Astrocyte (in vitro differentiated cells and primary cell): Measurements from ENCODE around the gene ZNF786. TPM values are rescaled to one million over a fixed set of nuclear protein-coding genes. Genes with fewer than 3 reads are reported as not detected.

Experiments
- DNase-seq: peaks from one replicate; pipeline ENCODE4 v3.0.0-alpha.2; 2010; ENCODE audit warnings: low read depth
- FAIRE-seq: peaks from 2 replicates; lab custom pipeline; 2011; peaks lifted over from hg19 to GRCh38; lab: Jason Lieb, UNC
- H2AFZ ChIP-seq: 2 replicates; pipeline ENCODE4 v1.6.0; 2012; ENCODE audit warnings: low read depth, low read length, inconsistent platforms
- H3K27ac ChIP-seq: 2 replicates; pipeline ENCODE4 v1.5.1; 2011; ENCODE audit warnings: low read depth, low read length, inconsistent platforms
- H3K27me3 ChIP-seq: 2 replicates; pipeline ENCODE4 v1.6.0; 2011; ENCODE audit warnings: low read length, inconsistent platforms; ENCODE audit not compliant: insufficient read depth
- H3K36me3 ChIP-seq: 2 replicates; pipeline ENCODE4 v1.5.1; 2011; ENCODE audit warnings: low read length, inconsistent platforms; ENCODE audit not compliant: insufficient read depth
- H3K4me1 ChIP-seq: 2 replicates; pipeline ENCODE4 v1.5.1; 2011; ENCODE audit warnings: low read length, inconsistent platforms; ENCODE audit not compliant: insufficient read depth
- H3K4me2 ChIP-seq: 2 replicates; pipeline ENCODE4 v1.6.0; 2012; ENCODE audit warnings: low read length, inconsistent platforms
- H3K4me3 ChIP-seq: 2 replicates; pipeline ENCODE4 v1.5.1; 2011; ENCODE audit warnings: low read depth, mild to moderate bottlenecking, low read length, inconsistent platforms; ENCODE audit not compliant: insufficient read depth
- H3K79me2 ChIP-seq: 2 replicates; pipeline ENCODE4 v1.6.0; 2012; ENCODE audit warnings: mild to moderate bottlenecking, low read length, inconsistent platforms; ENCODE audit not compliant: insufficient read depth
- H3K9ac ChIP-seq: 2 replicates; pipeline ENCODE4 v1.6.0; 2012; ENCODE audit warnings: mild to moderate bottlenecking, low read length, inconsistent platforms
- H3K9me3 ChIP-seq: 2 replicates; pipeline ENCODE4 v1.5.1; 2012; ENCODE audit warnings: low read depth, mild to moderate bottlenecking, low read length, inconsistent platforms; ENCODE audit not compliant: insufficient read depth
- H4K20me1 ChIP-seq: 2 replicates; pipeline ENCODE4 v1.6.0; 2012; ENCODE audit warnings: low read length, inconsistent platforms; ENCODE audit not compliant: insufficient read depth
- H3K27ac Mint-ChIP-seq: one replicate; pipeline ENCODE4 v1.8.0; 2021; ENCODE audit warnings: mild to moderate bottlenecking, mixed read lengths; ENCODE audit not compliant: unreplicated experiment
- H3K27me3 Mint-ChIP-seq: one replicate; pipeline ENCODE4 v1.8.0; 2021; ENCODE audit warnings: low read depth, mixed read lengths; ENCODE audit not compliant: unreplicated experiment
- H3K36me3 Mint-ChIP-seq: one replicate; pipeline ENCODE4 v1.8.0; 2021; ENCODE audit warnings: low read depth, mixed read lengths; ENCODE audit not compliant: unreplicated experiment
- H3K4me1 Mint-ChIP-seq: one replicate; pipeline ENCODE4 v1.8.0; 2021; ENCODE audit warnings: low read depth, mixed read lengths; ENCODE audit not compliant: unreplicated experiment
- H3K4me3 Mint-ChIP-seq: one replicate; pipeline ENCODE4 v1.8.0; 2021; ENCODE audit warnings: mild to moderate bottlenecking, moderate library complexity, mixed read lengths; ENCODE audit not compliant: unreplicated experiment
- H3K9me3 Mint-ChIP-seq: one replicate; pipeline ENCODE4 v1.8.0; 2021; ENCODE audit warnings: mild to moderate bottlenecking, mixed read lengths; ENCODE audit not compliant: unreplicated experiment
- EZH2 ChIP-seq: IDR thresholded peaks from 2 replicates; pipeline ENCODE4 v1.6.1; 2012; ENCODE audit warnings: mild to moderate bottlenecking, low read length, inconsistent platforms; ENCODE audit not compliant: insufficient read depth
- total RNA-seq: library from RNA; stranded (reverse); gene quantifications from 2 replicates; pipeline ENCODE4 v1.2.1, GENCODE V29; 2021
- TF ChIP-seq, protein P1 (sequence below): IDR thresholded peaks from 2 replicates; pipeline ENCODE4 v1.5.1; 2011; ENCODE audit warnings: low read depth, mild to moderate bottlenecking, inconsistent platforms, low read length, moderate library complexity; ENCODE audit not compliant: insufficient read depth

ZNF786 gene
- total RNA-seq, 1 donor from 2014 or later, result 9.9 TPM

DNA sequence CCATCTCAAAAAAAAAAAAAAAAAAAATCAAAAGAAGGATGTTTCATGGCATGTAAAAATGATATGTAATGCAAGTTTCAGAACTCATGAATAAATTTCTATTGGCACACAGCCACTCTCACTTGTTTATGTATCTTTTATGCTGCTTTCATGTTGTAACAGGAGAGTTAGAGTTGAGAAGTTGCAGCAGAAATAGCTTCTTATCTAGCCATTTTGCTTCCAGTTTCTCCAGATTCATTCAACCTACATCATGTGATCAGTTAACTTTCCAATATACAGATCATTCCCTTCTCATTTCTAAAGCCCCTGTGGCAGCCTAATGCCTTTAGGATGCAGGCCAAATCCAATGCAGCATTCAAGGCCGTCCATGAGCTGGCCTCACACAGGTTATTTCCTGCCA is 30.4 kb downstream of the ZNF786 start:
- no peaks in the 10 kb centered on the region for H3K36me3 Mint-ChIP-seq
- no peak for TF ChIP-seq EZH2
- TF ChIP-seq, protein P1, sequence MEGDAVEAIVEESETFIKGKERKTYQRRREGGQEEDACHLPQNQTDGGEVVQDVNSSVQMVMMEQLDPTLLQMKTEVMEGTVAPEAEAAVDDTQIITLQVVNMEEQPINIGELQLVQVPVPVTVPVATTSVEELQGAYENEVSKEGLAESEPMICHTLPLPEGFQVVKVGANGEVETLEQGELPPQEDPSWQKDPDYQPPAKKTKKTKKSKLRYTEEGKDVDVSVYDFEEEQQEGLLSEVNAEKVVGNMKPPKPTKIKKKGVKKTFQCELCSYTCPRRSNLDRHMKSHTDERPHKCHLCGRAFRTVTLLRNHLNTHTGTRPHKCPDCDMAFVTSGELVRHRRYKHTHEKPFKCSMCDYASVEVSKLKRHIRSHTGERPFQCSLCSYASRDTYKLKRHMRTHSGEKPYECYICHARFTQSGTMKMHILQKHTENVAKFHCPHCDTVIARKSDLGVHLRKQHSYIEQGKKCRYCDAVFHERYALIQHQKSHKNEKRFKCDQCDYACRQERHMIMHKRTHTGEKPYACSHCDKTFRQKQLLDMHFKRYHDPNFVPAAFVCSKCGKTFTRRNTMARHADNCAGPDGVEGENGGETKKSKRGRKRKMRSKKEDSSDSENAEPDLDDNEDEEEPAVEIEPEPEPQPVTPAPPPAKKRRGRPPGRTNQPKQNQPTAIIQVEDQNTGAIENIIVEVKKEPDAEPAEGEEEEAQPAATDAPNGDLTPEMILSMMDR, result no peak
- H3K27me3 ChIP-seq, result no peaks in the 10 kb centered on the region
- H3K27ac ChIP-seq, result no peak overlapping the region
- no peaks in the 10 kb centered on the region for H3K27me3 Mint-ChIP-seq
- no peak overlapping the region for H3K4me2 ChIP-seq
- no peak overlapping the region for H3K4me3 Mint-ChIP-seq
- no peak overlapping the region for H3K27ac Mint-ChIP-seq
- H2AFZ ChIP-seq, result no peak overlapping the region
- peaks cover 1% of the 10 kb centered on the region for H3K4me1 Mint-ChIP-seq
- DNase-seq (no peak), FAIRE-seq (no peak)
- H3K4me3 ChIP-seq, result no peak overlapping the region
- peaks cover 7% of the 10 kb centered on the region for H3K9me3 Mint-ChIP-seq
- no peak overlapping the region for H3K9ac ChIP-seq
- no peaks in the 10 kb centered on the region for H3K36me3 ChIP-seq
- H4K20me1 ChIP-seq, result no peaks in the 10 kb centered on the region
- no peaks in the 10 kb centered on the region for H3K4me1 ChIP-seq
- no peaks in the 10 kb centered on the region for H3K79me2 ChIP-seq
- H3K9me3 ChIP-seq, result no peaks in the 10 kb centered on the region

DNA sequence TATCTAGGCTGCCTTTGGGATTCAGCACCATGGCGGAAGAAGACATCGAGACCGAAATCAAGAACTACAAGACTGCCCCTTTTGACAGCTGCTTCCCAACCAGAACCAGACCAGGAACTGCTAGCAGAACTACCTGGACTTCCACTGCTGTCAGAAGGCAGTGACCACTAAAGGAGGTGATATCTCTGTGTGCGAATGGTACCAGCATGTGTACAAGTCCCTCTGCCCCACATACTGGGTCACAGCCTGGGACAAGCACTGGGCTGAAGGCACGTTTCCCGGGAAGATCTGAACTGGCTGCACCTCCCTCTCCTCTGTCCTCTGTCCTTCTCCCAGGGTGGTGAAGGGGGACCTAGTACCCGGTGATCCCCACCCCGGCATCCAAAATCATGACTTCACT is 36.6 kb downstream of the ZNF786 start:
- Mint-ChIP-seq H3K27ac (no peak overlapping the region), H3K9me3 (peaks cover 10% of the 10 kb centered on the region), H3K27me3 (no peaks in the 10 kb centered on the region), H3K4me1 (peaks cover 2% of the 10 kb centered on the region), H3K36me3 (no peaks in the 10 kb centered on the region), H3K4me3 (no peak overlapping the region)
- H3K27ac ChIP-seq, result no peak overlapping the region
- FAIRE-seq, result no peak
- H3K27me3 ChIP-seq, result no peaks in the 10 kb centered on the region
- no peak overlapping the region for H3K4me2 ChIP-seq
- H3K9me3 ChIP-seq, result no peaks in the 10 kb centered on the region
- H3K79me2 ChIP-seq, result no peaks in the 10 kb centered on the region
- no peaks in the 10 kb centered on the region for H3K4me1 ChIP-seq
- H3K4me3 ChIP-seq, result no peak overlapping the region
- no peak overlapping the region for H2AFZ ChIP-seq
- DNase-seq, result no peak
- no peak for TF ChIP-seq EZH2
- TF ChIP-seq, protein P1, result no peak
- no peaks in the 10 kb centered on the region for H3K36me3 ChIP-seq
- H3K9ac ChIP-seq, result no peak overlapping the region
- no peaks in the 10 kb centered on the region for H4K20me1 ChIP-seq

DNA sequence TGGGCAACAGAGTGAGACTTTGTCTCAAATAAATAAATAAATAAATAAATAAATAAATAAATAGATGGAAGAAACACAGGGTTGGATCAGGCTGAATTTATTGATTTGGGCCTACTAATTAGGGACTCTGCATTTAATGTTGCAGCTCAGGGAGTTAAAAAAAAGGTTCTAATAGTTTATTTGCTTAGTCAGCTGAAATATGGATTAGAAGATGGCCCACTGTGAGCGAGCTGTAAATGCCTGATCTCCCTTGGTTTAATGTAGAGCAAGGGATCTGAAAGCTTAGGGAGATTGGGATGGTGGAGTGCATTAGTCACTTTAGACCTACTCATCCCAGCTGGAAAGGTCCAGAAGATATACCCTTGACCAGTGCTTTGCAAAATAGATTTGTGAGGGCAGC is 37.1 kb downstream of the ZNF786 start:
- FAIRE-seq (no peak), DNase-seq (no peak)
- Histone ChIP-seq H4K20me1 (no peaks in the 10 kb centered on the region), H3K9ac (no peak overlapping the region), H3K27ac (no peak overlapping the region), H3K79me2 (no peaks in the 10 kb centered on the region), H3K4me2 (no peak overlapping the region), H3K9me3 (no peaks in the 10 kb centered on the region), H3K27me3 (no peaks in the 10 kb centered on the region), H3K36me3 (no peaks in the 10 kb centered on the region), H2AFZ (no peak overlapping the region), H3K4me1 (no peaks in the 10 kb centered on the region), H3K4me3 (no peak overlapping the region)
- no peak overlapping the region for H3K4me3 Mint-ChIP-seq
- H3K27me3 Mint-ChIP-seq, result no peaks in the 10 kb centered on the region
- TF ChIP-seq, protein P1, result no peak
- no peak overlapping the region for H3K27ac Mint-ChIP-seq
- H3K36me3 Mint-ChIP-seq, result no peaks in the 10 kb centered on the region
- peaks cover 2% of the 10 kb centered on the region for H3K4me1 Mint-ChIP-seq
- H3K9me3 Mint-ChIP-seq, result peaks cover 11% of the 10 kb centered on the region
